HCT116 (cell line): ENCODE measurements around the gene THAP3. TPM values are rescaled to one million over a fixed set of nuclear protein-coding genes. Genes with fewer than 3 reads are reported as not detected.

Experiments
- ATAC-seq: fragments of 200-7000 bp; cut with Tn5 transposase; 2 replicates; pipeline ENCODE4 v1.9.1; 2020; ENCODE audit warnings: mild to moderate bottlenecking, moderate library complexity
- BruUV-seq: library from RNA; stranded (reverse); fragments of 400-500 nt; replicated peaks from 2 replicates; lab custom pipeline; 2021; lab: Mats Ljungman, UMichigan
- CTCF ChIA-PET: fragments of 300-600 bp; sonication (Branson Sonifier 250); formaldehyde crosslinking; loops from one replicate; lab custom pipeline; 2021; ENCODE audit warnings: antibody characterized with exemption; lab: Charles Lee
- POLR2A ChIA-PET: fragments of 300-600, 350-600 bp; sonication (Branson Sonifier 250); formaldehyde crosslinking; loops from one replicate; lab custom pipeline; 2021; ENCODE audit warnings: antibody characterized with exemption; lab: Charles Lee
- RAD21 ChIA-PET, 2 experiments: fragments of 300-600 bp; sonication (Branson Sonifier 250); formaldehyde crosslinking; loops; one replicate each; lab custom pipeline; 2023; ENCODE audit warnings: low total read pairs in 2 of 2; ENCODE audit not compliant: uncharacterized antibody in 2 of 2, unreplicated experiment in 2 of 2, low non-redundant PET in 1 of 2; lab: Charles Lee
- DNase-seq: peaks from one replicate; pipeline ENCODE4 v3.0.0-alpha.2; 2010; ENCODE audit warnings: low read depth, low spot score
- H2AFZ ChIP-seq: fragments of 200-600 bp; shearing (Covaris generic), sonication (generic); 2 replicates; pipeline ENCODE4 v1.6.1; 2017; ENCODE audit warnings: low read depth, mixed run types, mixed read lengths, antibody characterized with exemption, low read length; ENCODE audit not compliant: poor library complexity, severe bottlenecking
- H3K27ac ChIP-seq: 2 replicates; pipeline ENCODE4 v1.5.1; 2012; ENCODE audit warnings: low read depth, low read length
- H3K27me3 ChIP-seq: fragments of 200-600 bp; sonication (generic); 2 replicates; pipeline ENCODE4 v1.6.1; 2016; ENCODE audit warnings: mixed run types, low read length, mixed read lengths; ENCODE audit not compliant: insufficient read depth
- H3K36me3 ChIP-seq, 2 experiments: fragments of 200-500 bp in 1 of 2; fragments of 200-600 bp in 1 of 2; sonication (Bioruptor generic) in 1 of 2; sonication (generic) in 1 of 2; 2 replicates each; pipeline versions ENCODE4 v1.5.1 to v1.6.1; 2014 to 2016; ENCODE audit warnings: low read length in 2 of 2, inconsistent platforms in 1 of 2, mixed read lengths in 1 of 2, mixed run types in 1 of 2; ENCODE audit not compliant: insufficient read depth in 2 of 2, control insufficient read depth in 1 of 2
- H3K4me1 ChIP-seq, 2 experiments: fragments of 200-600 bp in 1 of 2; sonication (generic) in 1 of 2; 2 replicates each; pipeline versions ENCODE4 v1.5.1 to v1.6.1; 2012 to 2017; ENCODE audit warnings: low read length in 2 of 2, inconsistent platforms in 1 of 2, mild to moderate bottlenecking in 1 of 2, mixed read lengths in 1 of 2, mixed run types in 1 of 2, moderate library complexity in 1 of 2; ENCODE audit not compliant: insufficient read depth in 2 of 2, control insufficient read depth in 1 of 2
- H3K4me2 ChIP-seq: fragments of 200-600 bp; sonication (generic); 2 replicates; pipeline ENCODE4 v1.6.1; 2017; ENCODE audit warnings: mixed run types, low read length, mixed read lengths
- H3K4me3 ChIP-seq, 2 experiments: fragments of 200-600 bp in 1 of 2; sonication (generic) in 1 of 2; replicated peaks in 1 of 2; 2 replicates each; pipeline ENCODE4 v1.5.1; 2011 to 2016; ENCODE audit warnings: low read length in 2 of 2, control low read depth in 1 of 2, low read depth in 1 of 2, mild to moderate bottlenecking in 1 of 2, mixed read lengths in 1 of 2, mixed run types in 1 of 2
- H3K79me2 ChIP-seq: fragments of 200-600 bp; sonication (generic); 2 replicates; pipeline ENCODE4 v1.6.1; 2017; ENCODE audit warnings: mild to moderate bottlenecking, mixed run types, low read length, moderate library complexity, mixed read lengths; ENCODE audit not compliant: insufficient read depth
- H3K9ac ChIP-seq: fragments of 200-600 bp; sonication (generic); 2 replicates; pipeline ENCODE4 v1.6.1; 2016; ENCODE audit warnings: low read length, mixed read lengths
- H3K9me2 ChIP-seq: fragments of 200-600 bp; sonication (generic), shearing (Covaris generic); 2 replicates; pipeline ENCODE4 v1.6.1; 2017; ENCODE audit warnings: mixed run types, mild to moderate bottlenecking, moderate library complexity; ENCODE audit not compliant: insufficient read depth
- H3K9me3 ChIP-seq, 2 experiments: fragments of 200-500 bp in 1 of 2; fragments of 200-600 bp in 1 of 2; sonication (Bioruptor generic) in 1 of 2; sonication (generic) in 1 of 2; 2 replicates each; pipeline ENCODE4 v1.6.1; 2014 to 2017; ENCODE audit warnings: low read length in 2 of 2, mixed read lengths in 2 of 2, inconsistent platforms in 1 of 2, low read depth in 1 of 2, mild to moderate bottlenecking in 1 of 2, mixed run types in 1 of 2, moderate library complexity in 1 of 2; ENCODE audit not compliant: control insufficient read depth in 1 of 2, insufficient read depth in 1 of 2
- H4K20me1 ChIP-seq: fragments of 200-600 bp; sonication (generic), shearing (Covaris generic); 2 replicates; pipeline ENCODE4 v1.6.1; 2017; ENCODE audit warnings: mixed run types, mild to moderate bottlenecking, moderate library complexity; ENCODE audit not compliant: insufficient read depth
- CBX3 ChIP-seq: IDR thresholded peaks from 2 replicates; pipeline ENCODE4 v1.6.1; 2012; ENCODE audit warnings: low read depth
- CEBPB ChIP-seq: IDR thresholded peaks from 2 replicates; pipeline ENCODE4 v1.6.1; 2012; ENCODE audit warnings: low read depth
- EGR1 ChIP-seq: IDR thresholded peaks from 2 replicates; pipeline ENCODE4 v1.6.1; 2012; ENCODE audit warnings: low read depth
- EZH2 ChIP-seq: fragments of 200-600 bp; sonication (generic); IDR thresholded peaks from 2 replicates; pipeline ENCODE4 v1.6.1; 2017; ENCODE audit warnings: antibody characterized with exemption, mixed run types
- EZH2phosphoT487 ChIP-seq: fragments of 200-600 bp; IDR thresholded peaks from 2 replicates; pipeline ENCODE4 v1.6.1; 2018; ENCODE audit warnings: antibody characterized with exemption, borderline replicate concordance
- FOSL1 ChIP-seq: IDR thresholded peaks from 2 replicates; pipeline ENCODE4 v1.6.1; 2012; ENCODE audit warnings: low read depth
- JUND ChIP-seq: IDR thresholded peaks from 2 replicates; pipeline ENCODE4 v1.6.1; 2012
- POLR2A ChIP-seq: IDR thresholded peaks from 2 replicates; pipeline ENCODE4 v1.7.0; 2011; ENCODE audit warnings: borderline replicate concordance; ENCODE audit not compliant: insufficient read depth, insufficient read length; ENCODE audit errors: extremely low read depth
- POLR2AphosphoS5 ChIP-seq: IDR thresholded peaks from 2 replicates; pipeline ENCODE4 v1.6.1; 2011; ENCODE audit warnings: mild to moderate bottlenecking, low read depth, low read length, moderate library complexity
- RAD21 ChIP-seq: IDR thresholded peaks from 2 replicates; pipeline ENCODE4 v1.6.1; 2012; ENCODE audit warnings: low read depth, mild to moderate bottlenecking
- SIN3A ChIP-seq: IDR thresholded peaks from 2 replicates; pipeline ENCODE4 v1.6.1; 2012; ENCODE audit warnings: low read depth
- SP1 ChIP-seq: IDR thresholded peaks from 2 replicates; pipeline ENCODE4 v1.6.1; 2012; ENCODE audit warnings: low read depth
- SRF ChIP-seq: IDR thresholded peaks from 2 replicates; pipeline ENCODE4 v1.6.1; 2012; ENCODE audit warnings: low read depth
- YY1 ChIP-seq: IDR thresholded peaks from 2 replicates; pipeline ENCODE4 v1.6.1; 2011; ENCODE audit warnings: low read length, low read depth, moderate library complexity, mild to moderate bottlenecking; ENCODE audit not compliant: insufficient replicate concordance; ENCODE audit errors: extremely low read depth
- ZFX ChIP-seq: fragments of 450-650 bp; IDR thresholded peaks from 2 replicates; pipeline ENCODE4 v1.6.1; 2017
- ZNF274 ChIP-seq: fragments of 200-500 bp; sonication (Bioruptor generic); IDR thresholded peaks from 2 replicates; pipeline ENCODE4 v1.6.1; 2014; ENCODE audit warnings: mild to moderate bottlenecking, low read depth, low read length, inconsistent platforms
- intact Hi-C: fragments of 100-400 bp; cut with micrococcal nuclease; formaldehyde crosslinking; loops from 2 replicates; pipeline ENCODE4 v1.10.0; 2022
- total RNA-seq: library from RNA; stranded (reverse); gene quantifications from one replicate; pipeline ENCODE4 v1.2.1, GENCODE V29; 2021; ENCODE audit not compliant: unreplicated experiment
- TF ChIP-seq, protein P1 (sequence below): IDR thresholded peaks from 2 replicates; pipeline ENCODE4 v1.6.1; 2011; ENCODE audit warnings: mild to moderate bottlenecking, low read length, moderate library complexity; ENCODE audit not compliant: insufficient replicate concordance; ENCODE audit errors: extremely low read depth
- TF ChIP-seq, protein P2 (sequence below): IDR thresholded peaks from 2 replicates; pipeline ENCODE4 v1.6.1; 2012
- TF ChIP-seq, protein P3 (sequence below): IDR thresholded peaks from 2 replicates; pipeline ENCODE4 v1.6.1; 2012; ENCODE audit warnings: low read depth
- TF ChIP-seq, protein P4 (sequence below): IDR thresholded peaks from 2 replicates; pipeline ENCODE4 v1.6.1; 2012

The THAP3 gene
- total RNA-seq, 1 experiment from 2014 or later: 23.1 TPM

DNA sequence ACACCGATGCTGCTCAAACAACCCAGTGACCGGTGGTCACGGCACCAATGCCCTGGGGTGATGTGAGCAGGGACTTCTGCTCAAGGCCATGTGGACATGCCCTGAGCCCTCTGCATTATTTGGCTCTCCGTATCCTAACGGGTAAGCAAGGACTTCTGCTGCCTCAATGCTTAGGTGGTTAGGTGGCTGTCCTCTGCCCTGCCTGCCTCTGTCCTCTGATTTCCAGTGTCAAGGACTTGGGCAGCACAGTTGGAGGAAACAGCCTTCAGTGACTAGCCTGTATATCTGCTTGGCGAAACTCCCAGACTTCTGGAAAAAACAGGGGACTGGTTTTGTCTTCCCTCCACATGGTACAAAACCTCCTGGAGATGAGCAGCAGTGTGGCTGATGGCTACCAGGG lies 42.5 kb downstream of the THAP3 start:
- Histone ChIP-seq H3K9ac (no peak overlapping the region), H2AFZ (no peak overlapping the region), H3K36me3 (peaks cover 6 to 24% of the 10 kb centered on the region in 2 experiments), H3K9me2 (no peaks in the 10 kb centered on the region), H4K20me1 (no peaks in the 10 kb centered on the region; the same call in 1 of the 2 replicates), H3K9me3 (no peaks in the 10 kb centered on the region), H3K27me3 (no peaks in the 10 kb centered on the region), H3K79me2 (peaks cover 30% of the 10 kb centered on the region), H3K4me1 (no peaks in the 10 kb centered on the region), H3K27ac (no peak overlapping the region), H3K4me3 (no peak overlapping the region), H3K4me2 (no peak overlapping the region)
- DNase-seq: no peak
- no peak for TF ChIP-seq EZH2
- no peak for TF ChIP-seq ZNF274
- TF ChIP-seq, protein P1, sequence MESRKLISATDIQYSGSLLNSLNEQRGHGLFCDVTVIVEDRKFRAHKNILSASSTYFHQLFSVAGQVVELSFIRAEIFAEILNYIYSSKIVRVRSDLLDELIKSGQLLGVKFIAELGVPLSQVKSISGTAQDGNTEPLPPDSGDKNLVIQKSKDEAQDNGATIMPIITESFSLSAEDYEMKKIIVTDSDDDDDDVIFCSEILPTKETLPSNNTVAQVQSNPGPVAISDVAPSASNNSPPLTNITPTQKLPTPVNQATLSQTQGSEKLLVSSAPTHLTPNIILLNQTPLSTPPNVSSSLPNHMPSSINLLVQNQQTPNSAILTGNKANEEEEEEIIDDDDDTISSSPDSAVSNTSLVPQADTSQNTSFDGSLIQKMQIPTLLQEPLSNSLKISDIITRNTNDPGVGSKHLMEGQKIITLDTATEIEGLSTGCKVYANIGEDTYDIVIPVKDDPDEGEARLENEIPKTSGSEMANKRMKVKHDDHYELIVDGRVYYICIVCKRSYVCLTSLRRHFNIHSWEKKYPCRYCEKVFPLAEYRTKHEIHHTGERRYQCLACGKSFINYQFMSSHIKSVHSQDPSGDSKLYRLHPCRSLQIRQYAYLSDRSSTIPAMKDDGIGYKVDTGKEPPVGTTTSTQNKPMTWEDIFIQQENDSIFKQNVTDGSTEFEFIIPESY: no peak
- TF ChIP-seq CBX3: no peak
- TF ChIP-seq, protein P2, sequence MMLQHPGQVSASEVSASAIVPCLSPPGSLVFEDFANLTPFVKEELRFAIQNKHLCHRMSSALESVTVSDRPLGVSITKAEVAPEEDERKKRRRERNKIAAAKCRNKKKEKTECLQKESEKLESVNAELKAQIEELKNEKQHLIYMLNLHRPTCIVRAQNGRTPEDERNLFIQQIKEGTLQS: no peak
- TF ChIP-seq FOSL1: no peak
- TF ChIP-seq POLR2AphosphoS5: no peak
- no peak for TF ChIP-seq CEBPB
- TF ChIP-seq, protein P3, sequence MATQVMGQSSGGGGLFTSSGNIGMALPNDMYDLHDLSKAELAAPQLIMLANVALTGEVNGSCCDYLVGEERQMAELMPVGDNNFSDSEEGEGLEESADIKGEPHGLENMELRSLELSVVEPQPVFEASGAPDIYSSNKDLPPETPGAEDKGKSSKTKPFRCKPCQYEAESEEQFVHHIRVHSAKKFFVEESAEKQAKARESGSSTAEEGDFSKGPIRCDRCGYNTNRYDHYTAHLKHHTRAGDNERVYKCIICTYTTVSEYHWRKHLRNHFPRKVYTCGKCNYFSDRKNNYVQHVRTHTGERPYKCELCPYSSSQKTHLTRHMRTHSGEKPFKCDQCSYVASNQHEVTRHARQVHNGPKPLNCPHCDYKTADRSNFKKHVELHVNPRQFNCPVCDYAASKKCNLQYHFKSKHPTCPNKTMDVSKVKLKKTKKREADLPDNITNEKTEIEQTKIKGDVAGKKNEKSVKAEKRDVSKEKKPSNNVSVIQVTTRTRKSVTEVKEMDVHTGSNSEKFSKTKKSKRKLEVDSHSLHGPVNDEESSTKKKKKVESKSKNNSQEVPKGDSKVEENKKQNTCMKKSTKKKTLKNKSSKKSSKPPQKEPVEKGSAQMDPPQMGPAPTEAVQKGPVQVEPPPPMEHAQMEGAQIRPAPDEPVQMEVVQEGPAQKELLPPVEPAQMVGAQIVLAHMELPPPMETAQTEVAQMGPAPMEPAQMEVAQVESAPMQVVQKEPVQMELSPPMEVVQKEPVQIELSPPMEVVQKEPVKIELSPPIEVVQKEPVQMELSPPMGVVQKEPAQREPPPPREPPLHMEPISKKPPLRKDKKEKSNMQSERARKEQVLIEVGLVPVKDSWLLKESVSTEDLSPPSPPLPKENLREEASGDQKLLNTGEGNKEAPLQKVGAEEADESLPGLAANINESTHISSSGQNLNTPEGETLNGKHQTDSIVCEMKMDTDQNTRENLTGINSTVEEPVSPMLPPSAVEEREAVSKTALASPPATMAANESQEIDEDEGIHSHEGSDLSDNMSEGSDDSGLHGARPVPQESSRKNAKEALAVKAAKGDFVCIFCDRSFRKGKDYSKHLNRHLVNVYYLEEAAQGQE: no peak
- no peak for TF ChIP-seq EGR1
- no peak for TF ChIP-seq SIN3A
- TF ChIP-seq SP1: no peak
- TF ChIP-seq EZH2phosphoT487: no peak
- TF ChIP-seq, protein P4, sequence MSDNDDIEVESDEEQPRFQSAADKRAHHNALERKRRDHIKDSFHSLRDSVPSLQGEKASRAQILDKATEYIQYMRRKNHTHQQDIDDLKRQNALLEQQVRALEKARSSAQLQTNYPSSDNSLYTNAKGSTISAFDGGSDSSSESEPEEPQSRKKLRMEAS: no peak
- no peak for TF ChIP-seq SRF
- no peak for TF ChIP-seq ZFX
- TF ChIP-seq JUND: no peak
- no peak for TF ChIP-seq POLR2A
- no peak for TF ChIP-seq RAD21
- TF ChIP-seq YY1: no peak
- intact Hi-C loops: no loop called here
- RAD21 ChIA-PET: no interaction called here
- no peak for ATAC-seq
- CTCF ChIA-PET: no interaction called here
- no TSS peak for BruUV-seq
- POLR2A ChIA-PET: no interaction called here
